IMR-90 (cell line): Measurements from ENCODE around the gene UBE2O. TPM values are rescaled to one million over a fixed set of nuclear protein-coding genes. Genes with fewer than 3 reads are reported as not detected.
A peak's percentile ranks its signal among the peaks of the same experiment; 100 is the strongest.

Source experiments
- ATAC-seq: fragments of 200-7000 bp; cut with Tn5 transposase; 2 replicates; pipeline ENCODE4 v1.9.1; 2020; ENCODE audit warnings: low read depth, mild to moderate bottlenecking, moderate library complexity
- BruUV-seq: library from RNA; stranded (reverse); fragments of 400-500 nt; replicated peaks from 2 replicates; lab custom pipeline; 2021; lab: Mats Ljungman, UMichigan
- CTCF ChIA-PET: fragments of 300-600 bp; formaldehyde crosslinking; extraction: SDS; loops from one replicate; lab custom pipeline; 2021; ENCODE audit warnings: antibody characterized with exemption; lab: Yijun Ruan, JAX
- POLR2A ChIA-PET: fragments of 300-600 bp; sonication (Branson Sonifier 250); formaldehyde crosslinking; loops from one replicate; lab custom pipeline; 2022; ENCODE audit warnings: antibody characterized with exemption; ENCODE audit not compliant: unreplicated experiment; lab: Charles Lee
- DNase-seq: peaks from one replicate; pipeline ENCODE4 v3.0.0; 2013
- H2AFZ ChIP-seq: replicated peaks from 2 replicates; pipeline ENCODE3; 2013; ENCODE audit warnings: low read length, mild to moderate bottlenecking; ENCODE audit not compliant: poor library complexity
- H2AK5ac ChIP-seq: 2 replicates; pipeline ENCODE4 v1.6.1; 2013; ENCODE audit warnings: low read depth, low read length, inconsistent platforms
- H2AK9ac ChIP-seq: replicated peaks from 2 replicates; pipeline ENCODE3; 2013; ENCODE audit warnings: mild to moderate bottlenecking, low read depth, low read length, moderate library complexity; ENCODE audit not compliant: poor library complexity
- H2BK120ac ChIP-seq: 2 replicates; pipeline ENCODE4 v1.6.1; 2013; ENCODE audit warnings: low read depth, low read length, inconsistent platforms
- H2BK15ac ChIP-seq: 3 replicates; pipeline ENCODE4 v1.6.1; 2013; ENCODE audit warnings: low read depth, low read length, inconsistent platforms
- H2BK20ac ChIP-seq: 2 replicates; pipeline ENCODE4 v1.6.1; 2013; ENCODE audit warnings: low read depth, mild to moderate bottlenecking, inconsistent platforms, low read length, moderate library complexity
- H2BK5ac ChIP-seq: 2 replicates; pipeline ENCODE4 v1.6.1; 2013; ENCODE audit warnings: mild to moderate bottlenecking, low read depth, low read length, inconsistent platforms; ENCODE audit not compliant: poor library complexity, severe bottlenecking
- H3K14ac ChIP-seq: replicated peaks from 2 replicates; pipeline ENCODE4 v1.6.1; 2013; ENCODE audit warnings: low read depth, low read length, inconsistent platforms
- H3K18ac ChIP-seq: 2 replicates; pipeline ENCODE4 v1.6.1; 2013; ENCODE audit warnings: low read depth, low read length, control low read depth
- H3K23ac ChIP-seq: 2 replicates; pipeline ENCODE4 v1.6.1; 2013; ENCODE audit warnings: low read depth, low read length, inconsistent platforms
- H3K27ac ChIP-seq: 2 replicates; pipeline ENCODE4 v1.5.1; 2013; ENCODE audit warnings: mild to moderate bottlenecking, control low read depth, low read length; ENCODE audit not compliant: insufficient read depth
- H3K27me3 ChIP-seq: 2 replicates; pipeline ENCODE4 v1.6.1; 2013; ENCODE audit warnings: low read length; ENCODE audit not compliant: control insufficient read depth, insufficient read depth
- H3K36me3 ChIP-seq: 2 replicates; pipeline ENCODE4 v1.6.1; 2013; ENCODE audit warnings: low read length, mixed read lengths; ENCODE audit not compliant: control insufficient read depth, insufficient read depth
- H3K4ac ChIP-seq: 2 replicates; pipeline ENCODE4 v1.6.1; 2013; ENCODE audit warnings: low read depth, low read length, inconsistent platforms
- H3K4me1 ChIP-seq: 2 replicates; pipeline ENCODE4 v1.6.1; 2013; ENCODE audit warnings: low read length, mixed read lengths; ENCODE audit not compliant: control insufficient read depth, insufficient read depth
- H3K4me2 ChIP-seq: 2 replicates; pipeline ENCODE4 v1.6.1; 2013; ENCODE audit warnings: low read depth, mild to moderate bottlenecking, control low read depth, low read length, moderate library complexity
- H3K4me3 ChIP-seq: 2 replicates; pipeline ENCODE4 v1.5.1; 2013; ENCODE audit warnings: low read depth, mild to moderate bottlenecking, control low read depth, low read length, moderate library complexity; ENCODE audit not compliant: insufficient read depth
- H3K56ac ChIP-seq: 2 replicates; pipeline ENCODE4 v1.6.1; 2013; ENCODE audit warnings: low read length, inconsistent platforms; ENCODE audit not compliant: insufficient read depth; ENCODE audit errors: extremely low read depth
- H3K79me1 ChIP-seq, 2 experiments: 2 replicates each; pipeline ENCODE4 v1.6.1; 2013; ENCODE audit warnings: low read length in 2 of 2, inconsistent platforms in 1 of 2, low read depth in 1 of 2
- H3K9ac ChIP-seq: 2 replicates; pipeline ENCODE4 v1.6.1; 2013; ENCODE audit warnings: low read depth, low read length, control low read depth
- H3K9me1 ChIP-seq: 2 replicates; pipeline ENCODE4 v1.6.1; 2013; ENCODE audit warnings: low read length, inconsistent platforms; ENCODE audit not compliant: insufficient read depth
- H3K9me3 ChIP-seq: 2 replicates; pipeline ENCODE4 v1.6.1; 2013; ENCODE audit warnings: low read length; ENCODE audit not compliant: control insufficient read depth, insufficient read depth
- H4K20me1 ChIP-seq: 2 replicates; pipeline ENCODE4 v1.6.1; 2013; ENCODE audit warnings: low read length, inconsistent platforms; ENCODE audit not compliant: insufficient read depth
- H4K5ac ChIP-seq: 2 replicates; pipeline ENCODE4 v1.6.1; 2013; ENCODE audit warnings: mild to moderate bottlenecking, low read depth, low read length, control low read depth
- H4K8ac ChIP-seq, 2 experiments: 2 replicates each; pipeline ENCODE4 v1.6.1; 2013; ENCODE audit warnings: low read depth in 2 of 2, low read length in 2 of 2, control low read depth in 1 of 2, inconsistent platforms in 1 of 2
- H4K91ac ChIP-seq: 2 replicates; pipeline ENCODE4 v1.6.1; 2013; ENCODE audit warnings: low read depth, low read length, inconsistent platforms; ENCODE audit not compliant: insufficient read depth
- MXI1 ChIP-seq: IDR thresholded peaks from 2 replicates; pipeline ENCODE4 v1.6.1; 2012; ENCODE audit warnings: low read depth, mild to moderate bottlenecking, low read length, moderate library complexity, borderline replicate concordance
- NFE2L2 ChIP-seq: fragments of 150-350 bp; IDR thresholded peaks from 2 replicates; pipeline ENCODE4 v1.6.1; 2016; ENCODE audit warnings: low read depth, mild to moderate bottlenecking, low read length
- WGBS, 2 experiments: methylation state at CpG; one replicate each; pipeline versions ENCODE4 v1.1.5 to v1.1.7; 2013; ENCODE audit warnings: missing lambda C conversion rate in 2 of 2; ENCODE audit not compliant: insufficient read length in 1 of 2; ENCODE audit errors: extremely low coverage in 2 of 2; 5-methylcytosine and 5-hydroxymethylcytosine counted together
- dilution Hi-C: fragments of 300-500 bp; cut with HindIII; formaldehyde crosslinking; loops from one replicate; pipeline ENCODE4 v1.14.3; 2018; ENCODE audit warnings: low sequenced_read_pairs; ENCODE audit not compliant: unreplicated experiment
- in situ Hi-C: fragments of 300-500 bp; cut with MboI; formaldehyde crosslinking; loops from 3 replicates; pipeline ENCODE4 v1.14.3; 2019; ENCODE audit warnings: low sequenced_read_pairs, inconsistent platforms, mixed read lengths
- intact Hi-C: fragments of 100-400 bp; cut with micrococcal nuclease; formaldehyde crosslinking; loops from 2 replicates; pipeline ENCODE4 v1.10.0; 2022
- polyA plus RNA-seq, 3 experiments: library from polyadenylated mRNA; depleted of rRNA; stranded (reverse); fragments of >200 nt; gene quantifications; 2 replicates each; pipeline ENCODE4 v1.2.3, GENCODE V29; 2012; ENCODE audit warnings: low replicate concordance in 1 of 3
- total RNA-seq: library from RNA; depleted of rRNA; stranded (reverse); fragments of >200 nt; gene quantifications from 2 replicates; pipeline ENCODE4 v1.2.3, GENCODE V29; 2012
- TF ChIP-seq, protein P1 (sequence below): conservative IDR thresholded peaks from 2 replicates; pipeline ENCODE4 v1.5.1; 2012; ENCODE audit warnings: mild to moderate bottlenecking, low read depth, low read length, improper control_type of control experiment

The UBE2O gene
- total and polyA plus RNA-seq, 2 of the 4 experiments (the other 2 are of a cell fraction), result 17.6 TPM

GRCh38 chr17:76376318-76377133, 76.4 kb downstream of the UBE2O start:
- POLR2A ChIA-PET, result interaction anchor here (0.8 kb wide), 1 partner anchor 108 kb away, joined by 4 read pairs; no protein-coding TSS in a partner anchor
- 0 out of 2 replicates have a peak overlapping the region, but pooled peaks have one; percentile 19 for H2BK120ac ChIP-seq
- H2BK20ac ChIP-seq, result peak overlapping the region; percentile 6; the same call in 1 of the 2 replicates
- peak overlapping the region; percentile 67; the same call in 1 of the 2 replicates for H3K14ac ChIP-seq
- CTCF ChIA-PET, result interaction anchor here (1.2 kb wide), 2 partner anchors 9 to 21 kb away, joined by 3 read pairs; no protein-coding TSS in a partner anchor
- no peaks in the 10 kb centered on the region for H3K9me3 ChIP-seq
- H2AK9ac ChIP-seq, result peak overlapping the region; percentile 72
- peak overlapping the region; percentile 49; the same call in 1 of the 2 replicates for H4K5ac ChIP-seq
- TF ChIP-seq MXI1 (no peak), NFE2L2 (no peak)
- TF ChIP-seq, protein P1, sequence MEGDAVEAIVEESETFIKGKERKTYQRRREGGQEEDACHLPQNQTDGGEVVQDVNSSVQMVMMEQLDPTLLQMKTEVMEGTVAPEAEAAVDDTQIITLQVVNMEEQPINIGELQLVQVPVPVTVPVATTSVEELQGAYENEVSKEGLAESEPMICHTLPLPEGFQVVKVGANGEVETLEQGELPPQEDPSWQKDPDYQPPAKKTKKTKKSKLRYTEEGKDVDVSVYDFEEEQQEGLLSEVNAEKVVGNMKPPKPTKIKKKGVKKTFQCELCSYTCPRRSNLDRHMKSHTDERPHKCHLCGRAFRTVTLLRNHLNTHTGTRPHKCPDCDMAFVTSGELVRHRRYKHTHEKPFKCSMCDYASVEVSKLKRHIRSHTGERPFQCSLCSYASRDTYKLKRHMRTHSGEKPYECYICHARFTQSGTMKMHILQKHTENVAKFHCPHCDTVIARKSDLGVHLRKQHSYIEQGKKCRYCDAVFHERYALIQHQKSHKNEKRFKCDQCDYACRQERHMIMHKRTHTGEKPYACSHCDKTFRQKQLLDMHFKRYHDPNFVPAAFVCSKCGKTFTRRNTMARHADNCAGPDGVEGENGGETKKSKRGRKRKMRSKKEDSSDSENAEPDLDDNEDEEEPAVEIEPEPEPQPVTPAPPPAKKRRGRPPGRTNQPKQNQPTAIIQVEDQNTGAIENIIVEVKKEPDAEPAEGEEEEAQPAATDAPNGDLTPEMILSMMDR, result no peak
- H3K9ac ChIP-seq, result no peak overlapping the region
- H3K27me3 ChIP-seq, result no peaks in the 10 kb centered on the region
- H3K56ac ChIP-seq, result no peak overlapping the region
- dilution Hi-C loops (no loop called here), intact Hi-C loops (no loop called here), in situ Hi-C loops (no loop called here)
- H3K4me1 ChIP-seq, result peaks cover 7% of the 10 kb centered on the region
- H2BK15ac ChIP-seq, result 0 out of 3 replicates have a peak overlapping the region, but pooled peaks have one; percentile 10
- BruUV-seq, result no TSS peak
- no peak overlapping the region for H2AFZ ChIP-seq
- no peak overlapping the region for H3K4me3 ChIP-seq
- peak; percentile 12 for DNase-seq
- H3K23ac ChIP-seq, result no peak overlapping the region
- H2BK5ac ChIP-seq, result no peak overlapping the region
- peak overlapping the region; percentile 29; the same call in 1 of the 2 replicates for H3K4ac ChIP-seq
- H4K91ac ChIP-seq, result peak overlapping the region; percentile 27; the same call in 1 of the 2 replicates
- peak overlapping the region; percentile 11; the same call in 1 of the 2 replicates for H2AK5ac ChIP-seq
- H3K27ac ChIP-seq, result no peak overlapping the region
- WGBS, 2 experiments, result 75% methylated on average over 1 of the region's 8 CpGs; no CpG with 5 or more reads in 1 of the 2 experiments
- H3K4me2 ChIP-seq, result no peak overlapping the region
- H4K8ac ChIP-seq, result no peak overlapping the region; a peak in 1 of 4 replicates
- no peak overlapping the region for H3K18ac ChIP-seq
- peaks cover 14 to 38% of the 10 kb centered on the region in 2 experiments for H3K79me1 ChIP-seq
- peaks cover 3% of the 10 kb centered on the region; the same call in 1 of the 2 replicates for H4K20me1 ChIP-seq
- no peaks in the 10 kb centered on the region for H3K36me3 ChIP-seq
- ATAC-seq, result no peak
- H3K9me1 ChIP-seq, result peaks cover 19% of the 10 kb centered on the region
